ENCODE data around the gene OR10P1. TPM values are rescaled to one million over a fixed set of nuclear protein-coding genes. Genes with fewer than 3 reads are reported as not detected.

OR10P1 gene
- polyA plus RNA-seq, 2 of the 4 experiments (the other 2 are of a cell fraction), result not detected

DNA sequence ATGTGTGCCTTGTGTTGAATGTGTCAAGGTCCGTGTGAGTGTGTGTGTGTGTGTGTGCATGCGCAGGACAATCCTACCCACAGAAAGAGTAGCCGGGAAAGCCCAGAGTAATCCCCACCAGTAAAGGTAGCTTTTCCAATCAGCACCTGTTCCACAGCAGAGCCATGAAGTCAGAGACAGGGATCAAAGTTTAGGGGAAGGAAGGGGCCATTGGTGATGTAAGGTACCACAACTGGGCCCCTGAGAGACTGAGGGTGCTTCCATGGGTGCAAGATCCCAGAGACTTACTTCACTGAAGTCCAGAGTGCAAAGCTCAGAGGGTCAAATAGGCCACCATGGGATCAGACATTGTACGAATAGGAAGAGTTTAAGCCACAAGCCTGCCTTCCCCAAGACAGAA is 20.5 kb downstream of the OR10P1 start:
- Histone ChIP-seq H3K9me3 (no peaks in the 10 kb centered on the region), H3K27ac (no peak overlapping the region), H3K4me2 (no peak overlapping the region), H3K4me3 (no peak overlapping the region), H3K4me1 (no peaks in the 10 kb centered on the region)
- no peak for DNase-seq (ENCODE audit: low read depth in 1 of 2, low spot score in 1 of 2)
- FAIRE-seq, result no peak
- WGBS (ENCODE audit: missing lambda C conversion rate), result 50% methylated on average over 4 of the region's 4 CpGs
- no peak for TF ChIP-seq POLR2AphosphoS2 (conservative IDR thresholded peaks at IDR 0.05; ENCODE audit: low read length)
- no peak for TF ChIP-seq FOSB (CRISPR knock-in tag; IDR thresholded peaks at IDR 0.05)
- no peak for TF ChIP-seq KDM1A (IDR thresholded peaks at IDR 0.05; ENCODE audit: low read depth)
- no peak for TF ChIP-seq RAD21 (conservative IDR thresholded peaks at IDR 0.05 in 1 of 2, IDR thresholded peaks at IDR 0.05 in 1 of 2)
- no peak for TF ChIP-seq ZC3H11A (IDR thresholded peaks at IDR 0.05)
- TF ChIP-seq, protein P1, sequence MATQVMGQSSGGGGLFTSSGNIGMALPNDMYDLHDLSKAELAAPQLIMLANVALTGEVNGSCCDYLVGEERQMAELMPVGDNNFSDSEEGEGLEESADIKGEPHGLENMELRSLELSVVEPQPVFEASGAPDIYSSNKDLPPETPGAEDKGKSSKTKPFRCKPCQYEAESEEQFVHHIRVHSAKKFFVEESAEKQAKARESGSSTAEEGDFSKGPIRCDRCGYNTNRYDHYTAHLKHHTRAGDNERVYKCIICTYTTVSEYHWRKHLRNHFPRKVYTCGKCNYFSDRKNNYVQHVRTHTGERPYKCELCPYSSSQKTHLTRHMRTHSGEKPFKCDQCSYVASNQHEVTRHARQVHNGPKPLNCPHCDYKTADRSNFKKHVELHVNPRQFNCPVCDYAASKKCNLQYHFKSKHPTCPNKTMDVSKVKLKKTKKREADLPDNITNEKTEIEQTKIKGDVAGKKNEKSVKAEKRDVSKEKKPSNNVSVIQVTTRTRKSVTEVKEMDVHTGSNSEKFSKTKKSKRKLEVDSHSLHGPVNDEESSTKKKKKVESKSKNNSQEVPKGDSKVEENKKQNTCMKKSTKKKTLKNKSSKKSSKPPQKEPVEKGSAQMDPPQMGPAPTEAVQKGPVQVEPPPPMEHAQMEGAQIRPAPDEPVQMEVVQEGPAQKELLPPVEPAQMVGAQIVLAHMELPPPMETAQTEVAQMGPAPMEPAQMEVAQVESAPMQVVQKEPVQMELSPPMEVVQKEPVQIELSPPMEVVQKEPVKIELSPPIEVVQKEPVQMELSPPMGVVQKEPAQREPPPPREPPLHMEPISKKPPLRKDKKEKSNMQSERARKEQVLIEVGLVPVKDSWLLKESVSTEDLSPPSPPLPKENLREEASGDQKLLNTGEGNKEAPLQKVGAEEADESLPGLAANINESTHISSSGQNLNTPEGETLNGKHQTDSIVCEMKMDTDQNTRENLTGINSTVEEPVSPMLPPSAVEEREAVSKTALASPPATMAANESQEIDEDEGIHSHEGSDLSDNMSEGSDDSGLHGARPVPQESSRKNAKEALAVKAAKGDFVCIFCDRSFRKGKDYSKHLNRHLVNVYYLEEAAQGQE (IDR thresholded peaks at IDR 0.05), result no peak
- no peak for TF ChIP-seq CBX8 (IDR thresholded peaks at IDR 0.05)
- no peak for TF ChIP-seq HOXB5 (CRISPR knock-in tag; IDR thresholded peaks at IDR 0.05)
- TF ChIP-seq EP300 (IDR thresholded peaks at IDR 0.05), result no peak
- no peak for TF ChIP-seq ZSCAN20 (CRISPR knock-in tag; IDR thresholded peaks at IDR 0.05)
- TF ChIP-seq HEYL (CRISPR knock-in tag; IDR thresholded peaks at IDR 0.05), result no peak
- TF ChIP-seq BHLHE40 (IDR thresholded peaks at IDR 0.05; ENCODE audit: low read depth, low read length), result no peak
- TF ChIP-seq HOXA7 (CRISPR knock-in tag; IDR thresholded peaks at IDR 0.05), result no peak
- TF ChIP-seq, protein P2, sequence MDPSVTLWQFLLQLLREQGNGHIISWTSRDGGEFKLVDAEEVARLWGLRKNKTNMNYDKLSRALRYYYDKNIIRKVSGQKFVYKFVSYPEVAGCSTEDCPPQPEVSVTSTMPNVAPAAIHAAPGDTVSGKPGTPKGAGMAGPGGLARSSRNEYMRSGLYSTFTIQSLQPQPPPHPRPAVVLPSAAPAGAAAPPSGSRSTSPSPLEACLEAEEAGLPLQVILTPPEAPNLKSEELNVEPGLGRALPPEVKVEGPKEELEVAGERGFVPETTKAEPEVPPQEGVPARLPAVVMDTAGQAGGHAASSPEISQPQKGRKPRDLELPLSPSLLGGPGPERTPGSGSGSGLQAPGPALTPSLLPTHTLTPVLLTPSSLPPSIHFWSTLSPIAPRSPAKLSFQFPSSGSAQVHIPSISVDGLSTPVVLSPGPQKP (IDR thresholded peaks at IDR 0.05; ENCODE audit: low read depth, low read length), result no peak
- TF ChIP-seq, protein P3, sequence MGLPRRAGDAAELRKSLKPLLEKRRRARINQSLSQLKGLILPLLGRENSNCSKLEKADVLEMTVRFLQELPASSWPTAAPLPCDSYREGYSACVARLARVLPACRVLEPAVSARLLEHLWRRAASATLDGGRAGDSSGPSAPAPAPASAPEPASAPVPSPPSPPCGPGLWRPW (IDR thresholded peaks at IDR 0.05), result no peak
- TF ChIP-seq RARB (CRISPR knock-in tag; IDR thresholded peaks at IDR 0.05), result no peak
- TF ChIP-seq, protein P4, sequence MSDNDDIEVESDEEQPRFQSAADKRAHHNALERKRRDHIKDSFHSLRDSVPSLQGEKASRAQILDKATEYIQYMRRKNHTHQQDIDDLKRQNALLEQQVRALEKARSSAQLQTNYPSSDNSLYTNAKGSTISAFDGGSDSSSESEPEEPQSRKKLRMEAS (IDR thresholded peaks at IDR 0.05), result no peak
- TF ChIP-seq, protein P5, sequence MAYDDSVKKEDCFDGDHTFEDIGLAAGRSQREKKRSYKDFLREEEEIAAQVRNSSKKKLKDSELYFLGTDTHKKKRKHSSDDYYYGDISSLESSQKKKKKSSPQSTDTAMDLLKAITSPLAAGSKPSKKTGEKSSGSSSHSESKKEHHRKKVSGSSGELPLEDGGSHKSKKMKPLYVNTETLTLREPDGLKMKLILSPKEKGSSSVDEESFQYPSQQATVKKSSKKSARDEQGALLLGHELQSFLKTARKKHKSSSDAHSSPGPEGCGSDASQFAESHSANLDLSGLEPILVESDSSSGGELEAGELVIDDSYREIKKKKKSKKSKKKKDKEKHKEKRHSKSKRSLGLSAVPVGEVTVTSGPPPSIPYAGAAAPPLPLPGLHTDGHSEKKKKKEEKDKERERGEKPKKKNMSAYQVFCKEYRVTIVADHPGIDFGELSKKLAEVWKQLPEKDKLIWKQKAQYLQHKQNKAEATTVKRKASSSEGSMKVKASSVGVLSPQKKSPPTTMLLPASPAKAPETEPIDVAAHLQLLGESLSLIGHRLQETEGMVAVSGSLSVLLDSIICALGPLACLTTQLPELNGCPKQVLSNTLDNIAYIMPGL (CRISPR knock-in tag; IDR thresholded peaks at IDR 0.05; ENCODE audit: borderline replicate concordance), result no peak
- TF ChIP-seq, protein P6, sequence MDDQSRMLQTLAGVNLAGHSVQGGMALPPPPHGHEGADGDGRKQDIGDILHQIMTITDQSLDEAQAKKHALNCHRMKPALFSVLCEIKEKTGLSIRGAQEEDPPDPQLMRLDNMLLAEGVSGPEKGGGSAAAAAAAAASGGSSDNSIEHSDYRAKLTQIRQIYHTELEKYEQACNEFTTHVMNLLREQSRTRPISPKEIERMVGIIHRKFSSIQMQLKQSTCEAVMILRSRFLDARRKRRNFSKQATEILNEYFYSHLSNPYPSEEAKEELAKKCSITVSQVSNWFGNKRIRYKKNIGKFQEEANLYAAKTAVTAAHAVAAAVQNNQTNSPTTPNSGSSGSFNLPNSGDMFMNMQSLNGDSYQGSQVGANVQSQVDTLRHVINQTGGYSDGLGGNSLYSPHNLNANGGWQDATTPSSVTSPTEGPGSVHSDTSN (IDR thresholded peaks at IDR 0.05), result no peak
- TF ChIP-seq, protein P7, sequence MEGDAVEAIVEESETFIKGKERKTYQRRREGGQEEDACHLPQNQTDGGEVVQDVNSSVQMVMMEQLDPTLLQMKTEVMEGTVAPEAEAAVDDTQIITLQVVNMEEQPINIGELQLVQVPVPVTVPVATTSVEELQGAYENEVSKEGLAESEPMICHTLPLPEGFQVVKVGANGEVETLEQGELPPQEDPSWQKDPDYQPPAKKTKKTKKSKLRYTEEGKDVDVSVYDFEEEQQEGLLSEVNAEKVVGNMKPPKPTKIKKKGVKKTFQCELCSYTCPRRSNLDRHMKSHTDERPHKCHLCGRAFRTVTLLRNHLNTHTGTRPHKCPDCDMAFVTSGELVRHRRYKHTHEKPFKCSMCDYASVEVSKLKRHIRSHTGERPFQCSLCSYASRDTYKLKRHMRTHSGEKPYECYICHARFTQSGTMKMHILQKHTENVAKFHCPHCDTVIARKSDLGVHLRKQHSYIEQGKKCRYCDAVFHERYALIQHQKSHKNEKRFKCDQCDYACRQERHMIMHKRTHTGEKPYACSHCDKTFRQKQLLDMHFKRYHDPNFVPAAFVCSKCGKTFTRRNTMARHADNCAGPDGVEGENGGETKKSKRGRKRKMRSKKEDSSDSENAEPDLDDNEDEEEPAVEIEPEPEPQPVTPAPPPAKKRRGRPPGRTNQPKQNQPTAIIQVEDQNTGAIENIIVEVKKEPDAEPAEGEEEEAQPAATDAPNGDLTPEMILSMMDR (IDR thresholded peaks at IDR 0.05), result no peak
- no peak for ATAC-seq
- CTCF ChIA-PET, result interaction anchor here (0.7 to 5.6 kb wide), 16 partner anchors 9 to 664 kb away, joined by 3 to 43 read pairs (median 4); partner anchors contain the start of genes BLOC1S1 and RDH5
- POLR2A ChIA-PET, result no interaction called here
